IMR-90 (cell line): ENCODE measurements around the gene LMTK2. TPM values are rescaled to one million over a fixed set of nuclear protein-coding genes. Genes with fewer than 3 reads are reported as not detected.

Source experiments
- ATAC-seq: fragments of 200-7000 bp; cut with Tn5 transposase; 2 replicates; pipeline ENCODE4 v1.9.1; 2020; ENCODE audit warnings: low read depth, mild to moderate bottlenecking, moderate library complexity
- BruUV-seq: library from RNA; stranded (reverse); fragments of 400-500 nt; replicated peaks from 2 replicates; lab custom pipeline; 2021; lab: Mats Ljungman, UMichigan
- CTCF ChIA-PET: fragments of 300-600 bp; formaldehyde crosslinking; extraction: SDS; loops from one replicate; lab custom pipeline; 2021; ENCODE audit warnings: antibody characterized with exemption; lab: Yijun Ruan, JAX
- POLR2A ChIA-PET: fragments of 300-600 bp; sonication (Branson Sonifier 250); formaldehyde crosslinking; loops from one replicate; lab custom pipeline; 2022; ENCODE audit warnings: antibody characterized with exemption; ENCODE audit not compliant: unreplicated experiment; lab: Charles Lee
- DNase-seq: peaks from one replicate; pipeline ENCODE4 v3.0.0; 2013
- H2AFZ ChIP-seq: replicated peaks from 2 replicates; pipeline ENCODE3; 2013; ENCODE audit warnings: low read length, mild to moderate bottlenecking; ENCODE audit not compliant: poor library complexity
- H2AK5ac ChIP-seq: 2 replicates; pipeline ENCODE4 v1.6.1; 2013; ENCODE audit warnings: low read depth, low read length, inconsistent platforms
- H2AK9ac ChIP-seq: replicated peaks from 2 replicates; pipeline ENCODE3; 2013; ENCODE audit warnings: mild to moderate bottlenecking, low read depth, low read length, moderate library complexity; ENCODE audit not compliant: poor library complexity
- H2BK120ac ChIP-seq: 2 replicates; pipeline ENCODE4 v1.6.1; 2013; ENCODE audit warnings: low read depth, low read length, inconsistent platforms
- H2BK15ac ChIP-seq: 3 replicates; pipeline ENCODE4 v1.6.1; 2013; ENCODE audit warnings: low read depth, low read length, inconsistent platforms
- H2BK20ac ChIP-seq: 2 replicates; pipeline ENCODE4 v1.6.1; 2013; ENCODE audit warnings: low read depth, mild to moderate bottlenecking, inconsistent platforms, low read length, moderate library complexity
- H2BK5ac ChIP-seq: 2 replicates; pipeline ENCODE4 v1.6.1; 2013; ENCODE audit warnings: mild to moderate bottlenecking, low read depth, low read length, inconsistent platforms; ENCODE audit not compliant: poor library complexity, severe bottlenecking
- H3K14ac ChIP-seq: replicated peaks from 2 replicates; pipeline ENCODE4 v1.6.1; 2013; ENCODE audit warnings: low read depth, low read length, inconsistent platforms
- H3K18ac ChIP-seq: 2 replicates; pipeline ENCODE4 v1.6.1; 2013; ENCODE audit warnings: low read depth, low read length, control low read depth
- H3K23ac ChIP-seq: 2 replicates; pipeline ENCODE4 v1.6.1; 2013; ENCODE audit warnings: low read depth, low read length, inconsistent platforms
- H3K27ac ChIP-seq: 2 replicates; pipeline ENCODE4 v1.5.1; 2013; ENCODE audit warnings: mild to moderate bottlenecking, control low read depth, low read length; ENCODE audit not compliant: insufficient read depth
- H3K27me3 ChIP-seq: 2 replicates; pipeline ENCODE4 v1.6.1; 2013; ENCODE audit warnings: low read length; ENCODE audit not compliant: control insufficient read depth, insufficient read depth
- H3K36me3 ChIP-seq: 2 replicates; pipeline ENCODE4 v1.6.1; 2013; ENCODE audit warnings: low read length, mixed read lengths; ENCODE audit not compliant: control insufficient read depth, insufficient read depth
- H3K4ac ChIP-seq: 2 replicates; pipeline ENCODE4 v1.6.1; 2013; ENCODE audit warnings: low read depth, low read length, inconsistent platforms
- H3K4me1 ChIP-seq: 2 replicates; pipeline ENCODE4 v1.6.1; 2013; ENCODE audit warnings: low read length, mixed read lengths; ENCODE audit not compliant: control insufficient read depth, insufficient read depth
- H3K4me2 ChIP-seq: 2 replicates; pipeline ENCODE4 v1.6.1; 2013; ENCODE audit warnings: low read depth, mild to moderate bottlenecking, control low read depth, low read length, moderate library complexity
- H3K4me3 ChIP-seq: 2 replicates; pipeline ENCODE4 v1.5.1; 2013; ENCODE audit warnings: low read depth, mild to moderate bottlenecking, control low read depth, low read length, moderate library complexity; ENCODE audit not compliant: insufficient read depth
- H3K56ac ChIP-seq: 2 replicates; pipeline ENCODE4 v1.6.1; 2013; ENCODE audit warnings: low read length, inconsistent platforms; ENCODE audit not compliant: insufficient read depth; ENCODE audit errors: extremely low read depth
- H3K79me1 ChIP-seq, 2 experiments: 2 replicates each; pipeline ENCODE4 v1.6.1; 2013; ENCODE audit warnings: low read length in 2 of 2, inconsistent platforms in 1 of 2, low read depth in 1 of 2
- H3K9ac ChIP-seq: 2 replicates; pipeline ENCODE4 v1.6.1; 2013; ENCODE audit warnings: low read depth, low read length, control low read depth
- H3K9me1 ChIP-seq: 2 replicates; pipeline ENCODE4 v1.6.1; 2013; ENCODE audit warnings: low read length, inconsistent platforms; ENCODE audit not compliant: insufficient read depth
- H3K9me3 ChIP-seq: 2 replicates; pipeline ENCODE4 v1.6.1; 2013; ENCODE audit warnings: low read length; ENCODE audit not compliant: control insufficient read depth, insufficient read depth
- H4K20me1 ChIP-seq: 2 replicates; pipeline ENCODE4 v1.6.1; 2013; ENCODE audit warnings: low read length, inconsistent platforms; ENCODE audit not compliant: insufficient read depth
- H4K5ac ChIP-seq: 2 replicates; pipeline ENCODE4 v1.6.1; 2013; ENCODE audit warnings: mild to moderate bottlenecking, low read depth, low read length, control low read depth
- H4K8ac ChIP-seq, 2 experiments: 2 replicates each; pipeline ENCODE4 v1.6.1; 2013; ENCODE audit warnings: low read depth in 2 of 2, low read length in 2 of 2, control low read depth in 1 of 2, inconsistent platforms in 1 of 2
- H4K91ac ChIP-seq: 2 replicates; pipeline ENCODE4 v1.6.1; 2013; ENCODE audit warnings: low read depth, low read length, inconsistent platforms; ENCODE audit not compliant: insufficient read depth
- BHLHE40 ChIP-seq: fragments of 150-350 bp; IDR thresholded peaks from 2 replicates; pipeline ENCODE4 v1.6.1; 2016; ENCODE audit warnings: mild to moderate bottlenecking, low read depth, low read length
- CTCF ChIP-seq: conservative IDR thresholded peaks from 2 replicates; pipeline ENCODE4 v1.5.1; 2012; ENCODE audit warnings: mild to moderate bottlenecking, low read depth, low read length, improper control_type of control experiment
- ELK1 ChIP-seq: fragments of 150-350 bp; IDR thresholded peaks from 2 replicates; pipeline ENCODE4 v1.6.1; 2016; ENCODE audit warnings: low read depth, mild to moderate bottlenecking, low read length, moderate library complexity, borderline replicate concordance
- FOS ChIP-seq: fragments of 150-350 bp; IDR thresholded peaks from 2 replicates; pipeline ENCODE4 v1.6.1; 2016; ENCODE audit warnings: low read depth, low read length
- MAFK ChIP-seq: IDR thresholded peaks from 2 replicates; pipeline ENCODE4 v1.6.1; 2012; ENCODE audit warnings: low read depth, low read length, improper control_type of control experiment
- MXI1 ChIP-seq: IDR thresholded peaks from 2 replicates; pipeline ENCODE4 v1.6.1; 2012; ENCODE audit warnings: low read depth, mild to moderate bottlenecking, low read length, moderate library complexity, borderline replicate concordance
- NFE2L2 ChIP-seq: fragments of 150-350 bp; IDR thresholded peaks from 2 replicates; pipeline ENCODE4 v1.6.1; 2016; ENCODE audit warnings: low read depth, mild to moderate bottlenecking, low read length
- POLR2A ChIP-seq: IDR thresholded peaks from 2 replicates; pipeline ENCODE4 v1.6.1; 2012; ENCODE audit warnings: mild to moderate bottlenecking, low read depth, low read length
- RAD21 ChIP-seq: IDR thresholded peaks from 2 replicates; pipeline ENCODE4 v1.6.1; 2012; ENCODE audit warnings: low read length, improper control_type of control experiment
- RCOR1 ChIP-seq: IDR thresholded peaks from 2 replicates; pipeline ENCODE4 v1.6.1; 2012; ENCODE audit warnings: mild to moderate bottlenecking, low read length, improper control_type of control experiment; ENCODE audit not compliant: insufficient replicate concordance
- WGBS, 2 experiments: methylation state at CpG; one replicate each; pipeline versions ENCODE4 v1.1.5 to v1.1.7; 2013; ENCODE audit warnings: missing lambda C conversion rate in 2 of 2; ENCODE audit not compliant: insufficient read length in 1 of 2; ENCODE audit errors: extremely low coverage in 2 of 2; 5-methylcytosine and 5-hydroxymethylcytosine counted together
- dilution Hi-C: fragments of 300-500 bp; cut with HindIII; formaldehyde crosslinking; loops from one replicate; pipeline ENCODE4 v1.14.3; 2018; ENCODE audit warnings: low sequenced_read_pairs; ENCODE audit not compliant: unreplicated experiment
- in situ Hi-C: fragments of 300-500 bp; cut with MboI; formaldehyde crosslinking; loops from 3 replicates; pipeline ENCODE4 v1.14.3; 2019; ENCODE audit warnings: low sequenced_read_pairs, inconsistent platforms, mixed read lengths
- intact Hi-C: fragments of 100-400 bp; cut with micrococcal nuclease; formaldehyde crosslinking; loops from 2 replicates; pipeline ENCODE4 v1.10.0; 2022
- polyA plus RNA-seq, 3 experiments: library from polyadenylated mRNA; depleted of rRNA; stranded (reverse); fragments of >200 nt; gene quantifications; 2 replicates each; pipeline ENCODE4 v1.2.3, GENCODE V29; 2012; ENCODE audit warnings: low replicate concordance in 1 of 3
- total RNA-seq: library from RNA; depleted of rRNA; stranded (reverse); fragments of >200 nt; gene quantifications from 2 replicates; pipeline ENCODE4 v1.2.3, GENCODE V29; 2012
- TF ChIP-seq, protein P1 (sequence below): fragments of 150-350 bp; IDR thresholded peaks from 2 replicates; pipeline ENCODE4 v1.6.1; 2017; ENCODE audit warnings: mild to moderate bottlenecking, antibody characterized with exemption, low read length, low read depth

LMTK2 gene
- total and polyA plus RNA-seq, 2 of the 4 experiments (the other 2 are of a cell fraction) = 4.4 to 5.0 TPM

DNA sequence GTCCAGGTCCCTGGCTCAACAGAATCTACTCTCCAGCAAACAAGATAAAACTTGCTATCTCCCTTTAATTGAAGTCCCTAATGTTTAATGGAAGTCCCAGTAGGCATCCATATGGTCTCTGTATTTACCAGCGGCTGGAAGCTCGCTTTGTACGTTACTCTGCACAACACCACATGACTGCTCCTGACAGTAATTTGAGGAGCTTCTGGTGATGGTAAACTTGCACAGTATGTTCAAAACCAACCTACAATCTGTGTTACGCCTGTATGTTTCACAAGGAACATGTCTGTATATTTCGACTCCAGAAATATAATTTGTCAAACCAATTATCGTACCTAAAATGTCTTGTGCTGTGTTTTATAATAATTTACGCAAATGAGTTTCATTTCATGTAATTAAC, 149.8 kb downstream of the LMTK2 start:
- no peak overlapping the region for H3K18ac ChIP-seq
- dilution Hi-C loops (no loop called here), intact Hi-C loops (no loop called here), in situ Hi-C loops (no loop called here)
- peaks cover 13% of the 10 kb centered on the region for H3K36me3 ChIP-seq
- H2BK120ac ChIP-seq = no peak overlapping the region
- H2AK5ac ChIP-seq = no peak overlapping the region
- no peak overlapping the region for H2BK20ac ChIP-seq
- peaks cover 28 to 47% of the 10 kb centered on the region in 2 experiments for H3K79me1 ChIP-seq
- H3K4ac ChIP-seq = no peak overlapping the region
- no peak for ATAC-seq
- H3K9me3 ChIP-seq = no peaks in the 10 kb centered on the region
- H3K4me3 ChIP-seq = no peak overlapping the region
- H3K4me1 ChIP-seq = peaks cover 4% of the 10 kb centered on the region
- no peak overlapping the region for H3K56ac ChIP-seq
- no peak overlapping the region for H2BK15ac ChIP-seq
- H3K9me1 ChIP-seq = no peaks in the 10 kb centered on the region
- H2BK5ac ChIP-seq = no peak overlapping the region
- no peak overlapping the region for H4K91ac ChIP-seq
- no peak overlapping the region for H2AK9ac ChIP-seq
- POLR2A ChIA-PET = no interaction called here
- no peak overlapping the region for H3K9ac ChIP-seq
- H4K8ac ChIP-seq = no peak overlapping the region
- no peak for DNase-seq
- no peak overlapping the region for H2AFZ ChIP-seq
- no peaks in the 10 kb centered on the region; the same call in 1 of the 2 replicates for H4K20me1 ChIP-seq
- H3K14ac ChIP-seq = no peak overlapping the region
- no peak overlapping the region for H3K23ac ChIP-seq
- CTCF ChIA-PET = no interaction called here
- H4K5ac ChIP-seq = no peak overlapping the region
- TF ChIP-seq RCOR1 (no peak), RAD21 (no peak), POLR2A (no peak), FOS (no peak), BHLHE40 (no peak), ELK1 (no peak), CTCF (no peak), NFE2L2 (no peak), MAFK (no peak), MXI1 (no peak)
- TF ChIP-seq, protein P1, sequence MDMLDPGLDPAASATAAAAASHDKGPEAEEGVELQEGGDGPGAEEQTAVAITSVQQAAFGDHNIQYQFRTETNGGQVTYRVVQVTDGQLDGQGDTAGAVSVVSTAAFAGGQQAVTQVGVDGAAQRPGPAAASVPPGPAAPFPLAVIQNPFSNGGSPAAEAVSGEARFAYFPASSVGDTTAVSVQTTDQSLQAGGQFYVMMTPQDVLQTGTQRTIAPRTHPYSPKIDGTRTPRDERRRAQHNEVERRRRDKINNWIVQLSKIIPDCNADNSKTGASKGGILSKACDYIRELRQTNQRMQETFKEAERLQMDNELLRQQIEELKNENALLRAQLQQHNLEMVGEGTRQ = no peak
- H3K27ac ChIP-seq = no peak overlapping the region
- BruUV-seq = no TSS peak
- no peak overlapping the region for H3K4me2 ChIP-seq
- no peaks in the 10 kb centered on the region for H3K27me3 ChIP-seq
- no CpG with 5 or more reads among the region's 7 CpGs for WGBS, 2 experiments
